GM21381 (cell line): ENCODE data around the gene IL12B.
"Not testable (repeated sequence)": the region's sequence is repeated elsewhere in the genome, so short reads cannot be mapped to it uniquely, and the experiment has no call there.

Experiments
- ATAC-seq: cut with Tn5 transposase; IDR thresholded peaks from one replicate; pipeline ENCODE4 v1.9.1; 2021; ENCODE audit warnings: mild to moderate bottlenecking, moderate library complexity; ENCODE audit not compliant: unreplicated experiment

The IL12B gene

GRCh38 chr5:159330131-159330800, at the start of gene IL12B:
TSS of gene IL12B (minus strand) at chr5:159330487. CDS start at chr5:159326782, 3,705 bp downstream.
- no peak for ATAC-seq

- ATAC-seq, result no peak
Measured at GRCh38 chr5:159377653-159378052, 47.4 kb upstream of the IL12B start.

GRCh38 chr5:159367866-159368265, 37.6 kb upstream of the IL12B start:
- not testable (repeated sequence) for ATAC-seq

GRCh38 chr5:159366776-159367175, 36.5 kb upstream of the IL12B start:
- ATAC-seq, result not testable (repeated sequence)

- ATAC-seq, result no peak
Measured at GRCh38 chr5:159362220-159362619, 31.9 kb upstream of the IL12B start.

GRCh38 chr5:159359871-159360270, 29.6 kb upstream of the IL12B start:
- ATAC-seq, result not testable (repeated sequence)

GRCh38 chr5:159359408-159359807, 29.1 kb upstream of the IL12B start:
- ATAC-seq, result no peak

- ATAC-seq, result no peak
Measured at GRCh38 chr5:159353661-159354252, 23.5 kb upstream of the IL12B start.

- ATAC-seq, result not testable (repeated sequence)
Measured at GRCh38 chr5:159350644-159351043, 20.4 kb upstream of the IL12B start.

- ATAC-seq, result not testable (repeated sequence)
Measured at GRCh38 chr5:159350216-159350615, 19.9 kb upstream of the IL12B start.

- ATAC-seq, result no peak
Measured at GRCh38 chr5:159345861-159346260, 15.6 kb upstream of the IL12B start.

- ATAC-seq, result no peak
Measured at GRCh38 chr5:159345336-159345735, 15.0 kb upstream of the IL12B start.

- ATAC-seq, result no peak
Measured at GRCh38 chr5:159343295-159344094, 13.2 kb upstream of the IL12B start.

GRCh38 chr5:159342840-159343239, 12.6 kb upstream of the IL12B start:
- ATAC-seq, result no peak

GRCh38 chr5:159341906-159342310, 11.6 kb upstream of the IL12B start:
- ATAC-seq, result no peak

- ATAC-seq, result no peak
Measured at GRCh38 chr5:159341145-159341544, 10.9 kb upstream of the IL12B start.

- no peak for ATAC-seq
Measured at GRCh38 chr5:159340511-159340910, 10.2 kb upstream of the IL12B start.

- ATAC-seq, result no peak
Measured at GRCh38 chr5:159339460-159339859, 9.2 kb upstream of the IL12B start.

- no peak for ATAC-seq
Measured at GRCh38 chr5:159338118-159338517, 7.8 kb upstream of the IL12B start.

GRCh38 chr5:159337016-159337955, 7.0 kb upstream of the IL12B start:
- ATAC-seq, result no peak

- no peak for ATAC-seq
Measured at GRCh38 chr5:159336586-159336985, 6.3 kb upstream of the IL12B start.
